ENCODE measurements around the gene SPANXA2. TPM values are rescaled to one million over a fixed set of nuclear protein-coding genes. Genes with fewer than 3 reads are reported as not detected.

Gene SPANXA2
- total RNA-seq, 1 experiment from 2014 or later: not detected

DNA sequence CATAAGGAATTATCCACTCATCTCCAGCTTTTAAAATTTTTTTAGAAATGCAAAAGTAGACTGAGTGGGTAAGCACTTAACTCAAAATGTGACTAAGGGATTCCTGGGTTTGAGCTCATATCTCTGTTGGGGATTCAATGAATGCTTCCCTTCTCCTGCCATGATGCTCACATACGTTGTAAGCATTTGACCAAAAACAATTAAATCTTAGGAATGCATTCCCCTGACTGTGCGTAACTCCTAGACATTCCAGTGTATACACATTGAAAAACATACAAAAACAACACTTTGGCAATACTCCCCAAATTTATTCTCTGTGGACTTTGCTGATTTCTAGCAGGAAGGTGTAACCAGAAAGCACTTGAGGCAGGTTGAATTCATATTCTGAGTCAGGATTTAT, 29.8 kb downstream of the SPANXA2 start:
- Mint-ChIP-seq H3K4me1 (ENCODE audit: low read depth, unreplicated experiment) (no peaks in the 10 kb centered on the region), H3K9me3 (ENCODE audit: unreplicated experiment) (peaks cover 13% of the 10 kb centered on the region), H3K36me3 (ENCODE audit: insufficient read depth, unreplicated experiment) (no peaks in the 10 kb centered on the region), H3K27ac (ENCODE audit: unreplicated experiment) (no peak overlapping the region), H3K4me3 (ENCODE audit: unreplicated experiment) (no peak overlapping the region), H3K27me3 (ENCODE audit: insufficient read depth, unreplicated experiment) (no peaks in the 10 kb centered on the region)
- BruUV-seq (replicated peaks): no TSS peak
- ChIA-PET POLR2A (no interaction called here), CTCF (no interaction called here)
- no peak overlapping the region for H3K4me3 ChIP-seq (ENCODE audit: low read depth, low read length)
- TF ChIP-seq, protein P1, sequence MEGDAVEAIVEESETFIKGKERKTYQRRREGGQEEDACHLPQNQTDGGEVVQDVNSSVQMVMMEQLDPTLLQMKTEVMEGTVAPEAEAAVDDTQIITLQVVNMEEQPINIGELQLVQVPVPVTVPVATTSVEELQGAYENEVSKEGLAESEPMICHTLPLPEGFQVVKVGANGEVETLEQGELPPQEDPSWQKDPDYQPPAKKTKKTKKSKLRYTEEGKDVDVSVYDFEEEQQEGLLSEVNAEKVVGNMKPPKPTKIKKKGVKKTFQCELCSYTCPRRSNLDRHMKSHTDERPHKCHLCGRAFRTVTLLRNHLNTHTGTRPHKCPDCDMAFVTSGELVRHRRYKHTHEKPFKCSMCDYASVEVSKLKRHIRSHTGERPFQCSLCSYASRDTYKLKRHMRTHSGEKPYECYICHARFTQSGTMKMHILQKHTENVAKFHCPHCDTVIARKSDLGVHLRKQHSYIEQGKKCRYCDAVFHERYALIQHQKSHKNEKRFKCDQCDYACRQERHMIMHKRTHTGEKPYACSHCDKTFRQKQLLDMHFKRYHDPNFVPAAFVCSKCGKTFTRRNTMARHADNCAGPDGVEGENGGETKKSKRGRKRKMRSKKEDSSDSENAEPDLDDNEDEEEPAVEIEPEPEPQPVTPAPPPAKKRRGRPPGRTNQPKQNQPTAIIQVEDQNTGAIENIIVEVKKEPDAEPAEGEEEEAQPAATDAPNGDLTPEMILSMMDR (IDR thresholded peaks at IDR 0.05; ENCODE audit: insufficient read depth in 1 of 2, low read depth in 1 of 2, low read length in 1 of 2, severe bottlenecking in 1 of 2, unreplicated experiment in 1 of 2): no peak
- no peaks in the 10 kb centered on the region for H3K36me3 ChIP-seq (ENCODE audit: control insufficient read depth, insufficient read depth, low read length)
- no peak for DNase-seq
- intact Hi-C loops (cut with micrococcal nuclease; ENCODE audit: unreplicated experiment): no loop called here
- H3K9me3 ChIP-seq: no peaks in the 10 kb centered on the region
- no peaks in the 10 kb centered on the region for H3K4me1 ChIP-seq
- H3K27me3 ChIP-seq (replicated peaks; ENCODE audit: control insufficient read depth, insufficient read depth, low read length): no peaks in the 10 kb centered on the region

DNA sequence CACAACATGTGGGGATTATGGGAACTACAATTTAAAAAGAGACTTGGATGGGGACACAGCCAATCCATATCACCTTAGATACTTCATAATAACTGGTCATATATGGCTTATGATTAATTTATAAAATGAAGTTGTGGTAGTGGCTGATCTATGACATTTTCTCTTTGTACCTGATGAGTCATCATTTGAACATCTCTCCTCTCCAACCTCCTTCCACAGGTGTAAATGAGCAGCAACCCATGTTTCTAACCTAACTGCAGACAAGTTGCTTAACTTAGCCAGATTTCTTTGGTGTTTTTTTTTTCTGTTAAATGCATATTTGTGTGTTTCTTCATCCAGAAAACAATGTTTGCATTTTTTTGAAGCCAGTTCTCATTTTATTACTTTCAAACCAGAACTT, 42.6 kb downstream of the SPANXA2 start:
- Histone ChIP-seq H3K36me3 (ENCODE audit: control insufficient read depth, insufficient read depth, low read length) (no peaks in the 10 kb centered on the region), H3K4me1 (no peaks in the 10 kb centered on the region), H3K4me3 (ENCODE audit: low read depth, low read length) (no peak overlapping the region), H3K9me3 (no peaks in the 10 kb centered on the region), H3K27me3 (replicated peaks; ENCODE audit: control insufficient read depth, insufficient read depth, low read length) (no peaks in the 10 kb centered on the region)
- ChIA-PET POLR2A (no interaction called here), CTCF (no interaction called here)
- Mint-ChIP-seq H3K27me3 (ENCODE audit: insufficient read depth, unreplicated experiment) (no peaks in the 10 kb centered on the region), H3K27ac (ENCODE audit: unreplicated experiment) (no peak overlapping the region), H3K36me3 (ENCODE audit: insufficient read depth, unreplicated experiment) (no peaks in the 10 kb centered on the region), H3K4me3 (ENCODE audit: unreplicated experiment) (no peak overlapping the region), H3K4me1 (ENCODE audit: low read depth, unreplicated experiment) (no peaks in the 10 kb centered on the region), H3K9me3 (ENCODE audit: unreplicated experiment) (peaks cover 10% of the 10 kb centered on the region)
- no TSS peak for BruUV-seq (replicated peaks)
- DNase-seq: no peak
- TF ChIP-seq, protein P1 (IDR thresholded peaks at IDR 0.05; ENCODE audit: insufficient read depth in 1 of 2, low read depth in 1 of 2, low read length in 1 of 2, severe bottlenecking in 1 of 2, unreplicated experiment in 1 of 2): no peak
- intact Hi-C loops (cut with micrococcal nuclease; ENCODE audit: unreplicated experiment): no loop called here

DNA sequence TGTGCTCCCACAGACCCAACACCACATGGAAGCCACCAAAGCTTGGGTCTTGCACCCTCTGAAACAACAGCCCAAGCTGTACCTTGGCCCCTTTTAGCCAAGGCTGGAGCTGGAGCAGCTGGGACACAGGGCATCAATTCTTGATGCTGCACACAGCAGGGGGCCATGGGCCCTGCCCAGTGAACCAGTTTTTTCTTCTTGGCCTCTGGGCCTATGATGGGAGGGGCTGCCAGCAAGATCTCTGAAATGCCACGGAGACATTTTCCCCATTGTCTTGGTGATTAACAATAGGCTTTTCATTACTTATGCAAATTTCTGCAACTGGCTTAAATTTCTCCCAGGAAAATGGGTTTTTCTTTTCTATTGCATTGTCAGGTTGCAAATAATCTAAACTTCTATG, 49.0 kb downstream of the SPANXA2 start:
- DNase-seq: no peak
- H3K4me1 ChIP-seq: no peaks in the 10 kb centered on the region
- no peaks in the 10 kb centered on the region for H3K36me3 ChIP-seq (ENCODE audit: control insufficient read depth, insufficient read depth, low read length)
- intact Hi-C loops (cut with micrococcal nuclease; ENCODE audit: unreplicated experiment): no loop called here
- Mint-ChIP-seq H3K4me1 (ENCODE audit: low read depth, unreplicated experiment) (no peaks in the 10 kb centered on the region), H3K27ac (ENCODE audit: unreplicated experiment) (no peak overlapping the region), H3K36me3 (ENCODE audit: insufficient read depth, unreplicated experiment) (no peaks in the 10 kb centered on the region), H3K27me3 (ENCODE audit: insufficient read depth, unreplicated experiment) (no peaks in the 10 kb centered on the region), H3K4me3 (ENCODE audit: unreplicated experiment) (no peak overlapping the region), H3K9me3 (ENCODE audit: unreplicated experiment) (no peaks in the 10 kb centered on the region)
- ChIA-PET CTCF (no interaction called here), POLR2A (no interaction called here)
- no TSS peak for BruUV-seq (replicated peaks)
- H3K27me3 ChIP-seq (replicated peaks; ENCODE audit: control insufficient read depth, insufficient read depth, low read length): no peaks in the 10 kb centered on the region
- no peaks in the 10 kb centered on the region for H3K9me3 ChIP-seq
- TF ChIP-seq, protein P1 (IDR thresholded peaks at IDR 0.05; ENCODE audit: insufficient read depth in 1 of 2, low read depth in 1 of 2, low read length in 1 of 2, severe bottlenecking in 1 of 2, unreplicated experiment in 1 of 2): no peak
- H3K4me3 ChIP-seq (ENCODE audit: low read depth, low read length): no peak overlapping the region

Other genes with a start within 250 kb of the SPANXA2 start
- gene SPANXA1, start 5.0 kb upstream of the SPANXA2 start, total RNA-seq (2022): not detected in 2 replicates
- gene SPANXD, start 109.0 kb downstream of the SPANXA2 start, total RNA-seq (2022): not detected in 2 replicates
- not detected in 2 replicates for gene MAGEC3, start 248.6 kb downstream of the SPANXA2 start, total RNA-seq (2022)

Data from Caco-2 (cell line).